Stimulated activated CD8-positive, alpha-beta memory T cell treated with anti-CD3 and anti-CD28 coated beads, Interleukin-4, amount 100 ng/mL, for 24 hours (primary cell): ENCODE data around the gene CLDN5.
"Not testable (repeated sequence)": the region's sequence is repeated elsewhere in the genome, so short reads cannot be mapped to it uniquely, and the experiment has no call there.

Experiments used
- DNase-seq: peaks from one replicate; pipeline ENCODE4 v3.0.0-alpha.2; 2020; ENCODE audit warnings: low read depth

Gene CLDN5

GRCh38 chr22:19548427-19548826 is 24.2 kb upstream of the CLDN5 start:
- not testable (repeated sequence) for DNase-seq

DNA sequence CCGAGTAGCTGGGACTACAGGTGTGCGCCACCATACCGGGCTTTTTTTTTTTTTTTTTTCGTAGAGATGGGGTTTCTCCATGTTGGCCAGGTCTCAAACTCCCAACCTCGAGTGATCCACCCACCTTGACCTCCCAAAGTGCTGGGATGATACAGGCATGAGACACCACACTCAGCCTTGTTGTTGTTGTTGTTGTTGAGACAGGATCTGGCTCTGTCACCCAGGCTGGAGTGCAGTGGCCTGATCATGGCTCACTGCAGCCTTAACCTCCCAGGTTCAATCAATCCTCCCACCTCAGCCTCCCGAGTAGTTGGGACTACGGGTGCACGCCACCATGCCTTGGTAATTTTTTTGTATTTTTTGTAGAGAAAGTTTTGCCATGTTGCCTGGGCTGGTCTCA is 23.4 kb upstream of the CLDN5 start:
- DNase-seq: no peak

GRCh38 chr22:19546680-19547079 is 22.5 kb upstream of the CLDN5 start:
- DNase-seq: no peak

- no peak for DNase-seq
These were observed 21.7 kb upstream of the CLDN5 start for GRCh38 chr22:19545935-19546207.

DNA sequence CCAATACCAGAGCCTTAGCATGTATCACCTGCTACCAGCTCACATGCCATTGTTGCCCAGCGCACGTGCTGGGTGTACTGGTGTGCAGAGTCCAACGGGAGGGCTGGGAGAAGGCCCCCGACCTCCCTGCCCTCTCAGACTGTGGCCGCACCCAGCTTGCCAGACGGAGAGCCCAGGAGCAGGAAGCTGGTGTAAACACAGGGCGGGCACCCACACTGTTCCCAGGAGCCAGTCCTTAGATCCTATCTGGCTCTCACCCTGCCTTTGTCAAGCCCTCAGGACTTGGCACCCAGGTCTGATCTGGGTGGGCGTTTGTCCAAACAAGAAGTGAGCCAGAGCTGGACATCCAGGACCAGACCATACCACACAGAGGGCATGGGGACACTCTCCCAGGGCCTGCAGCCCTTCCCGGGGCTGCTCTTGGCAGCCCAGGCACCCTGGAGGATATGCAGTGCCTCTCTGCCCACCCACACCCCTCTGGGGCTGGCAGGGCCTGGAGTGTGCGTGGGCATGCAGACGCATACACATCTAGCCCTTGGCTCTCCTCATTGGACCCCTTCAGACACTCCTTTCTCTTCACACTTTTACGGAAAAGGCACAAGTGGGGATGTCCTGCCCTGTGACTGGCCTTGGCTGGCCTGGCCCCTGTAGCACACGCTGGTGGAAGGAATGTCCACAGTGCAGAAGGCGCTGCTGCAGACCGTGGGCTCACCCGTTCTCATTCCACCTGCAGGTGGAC is 19.9 kb upstream of the CLDN5 start:
- DNase-seq: no peak

- DNase-seq: no peak
These were observed 16.2 kb upstream of the CLDN5 start for GRCh38 chr22:19540394-19540793.

- no peak for DNase-seq
These were observed 13.8 kb upstream of the CLDN5 start for GRCh38 chr22:19537941-19538488.

DNA sequence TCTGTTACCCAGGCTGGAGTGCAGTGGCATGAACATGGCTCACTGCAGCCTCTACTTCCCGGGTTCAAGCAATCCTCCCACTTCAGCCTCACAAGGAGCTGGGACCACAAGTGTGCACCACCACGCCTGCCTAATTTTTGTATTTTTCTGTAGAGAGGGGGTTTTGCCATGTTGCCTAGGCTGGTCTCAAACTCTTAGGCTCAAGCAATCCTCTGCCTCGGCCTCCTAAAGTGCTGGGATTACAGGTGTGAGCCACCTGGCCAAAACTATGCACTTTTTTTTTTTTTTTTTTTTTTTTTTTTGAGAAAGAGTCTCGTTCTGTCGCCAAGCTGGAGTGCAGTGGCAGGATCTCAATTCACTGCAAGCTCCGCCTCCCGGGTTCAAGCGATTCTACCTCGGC is 12.4 kb upstream of the CLDN5 start:
- no peak for DNase-seq

DNA sequence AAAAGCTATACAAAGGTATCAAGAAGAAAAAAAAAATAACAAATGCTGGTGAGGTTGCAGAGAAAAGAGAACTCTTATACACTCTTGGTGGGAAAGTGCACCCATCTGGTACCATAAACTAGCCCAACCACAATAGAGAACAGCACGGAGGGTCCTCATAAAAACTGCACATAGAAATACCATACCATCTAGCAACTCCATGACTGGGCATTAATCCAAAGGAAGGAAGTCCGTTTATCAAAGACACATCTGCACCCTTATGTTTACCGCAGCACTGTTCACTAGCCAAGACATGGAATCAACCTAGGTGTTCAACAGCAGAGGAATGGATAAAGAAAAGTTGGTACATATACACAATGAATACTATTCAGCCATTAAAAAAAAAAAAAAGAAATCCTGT is 10.8 kb upstream of the CLDN5 start:
- no peak for DNase-seq

DNA sequence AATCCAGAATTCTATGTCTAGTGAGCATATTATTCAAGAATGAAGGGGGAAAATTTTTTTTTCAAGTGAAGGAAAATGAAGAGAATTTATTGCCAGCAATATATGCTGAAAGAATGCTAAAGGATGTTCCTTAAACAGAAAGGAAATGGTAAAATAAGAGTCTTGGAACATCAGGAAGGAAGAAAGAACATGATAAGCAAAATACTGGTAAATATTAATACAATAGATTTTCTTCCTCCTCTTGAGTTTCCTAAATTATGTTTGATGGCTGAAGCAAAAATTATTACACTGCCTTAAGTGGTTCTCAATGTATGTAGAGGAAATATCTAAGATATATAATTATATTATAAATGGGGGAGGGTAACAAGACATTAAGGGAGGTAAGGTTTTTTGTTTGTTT is 9.6 kb upstream of the CLDN5 start:
- no peak for DNase-seq

GRCh38 chr22:19533049-19533626 is 8.9 kb upstream of the CLDN5 start:
- DNase-seq: no peak

GRCh38 chr22:19531327-19531726 is 7.1 kb upstream of the CLDN5 start:
- DNase-seq: not testable (repeated sequence)

DNA sequence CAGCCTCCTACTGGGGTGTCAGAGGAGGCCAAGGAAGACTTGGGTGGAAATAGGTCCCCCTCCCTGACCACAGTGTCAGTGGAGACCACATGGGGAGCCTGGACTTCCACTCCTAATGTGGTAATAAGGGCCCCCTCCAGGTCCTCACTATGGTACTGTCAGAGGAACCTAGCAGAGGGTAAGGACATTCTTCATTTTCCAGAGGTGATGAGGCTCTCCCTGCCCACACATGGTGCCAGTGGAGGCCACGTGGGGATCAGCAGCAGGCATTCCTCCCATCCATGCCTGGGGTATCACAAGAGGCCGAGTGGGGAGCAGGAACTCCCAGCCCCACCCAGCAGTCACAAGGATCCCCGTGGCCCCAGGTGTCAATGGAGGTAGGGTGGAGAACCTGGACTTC is 6.5 kb upstream of the CLDN5 start:
- DNase-seq: no peak

- no peak for DNase-seq
These were observed 5.6 kb upstream of the CLDN5 start for GRCh38 chr22:19529811-19530210.

DNA sequence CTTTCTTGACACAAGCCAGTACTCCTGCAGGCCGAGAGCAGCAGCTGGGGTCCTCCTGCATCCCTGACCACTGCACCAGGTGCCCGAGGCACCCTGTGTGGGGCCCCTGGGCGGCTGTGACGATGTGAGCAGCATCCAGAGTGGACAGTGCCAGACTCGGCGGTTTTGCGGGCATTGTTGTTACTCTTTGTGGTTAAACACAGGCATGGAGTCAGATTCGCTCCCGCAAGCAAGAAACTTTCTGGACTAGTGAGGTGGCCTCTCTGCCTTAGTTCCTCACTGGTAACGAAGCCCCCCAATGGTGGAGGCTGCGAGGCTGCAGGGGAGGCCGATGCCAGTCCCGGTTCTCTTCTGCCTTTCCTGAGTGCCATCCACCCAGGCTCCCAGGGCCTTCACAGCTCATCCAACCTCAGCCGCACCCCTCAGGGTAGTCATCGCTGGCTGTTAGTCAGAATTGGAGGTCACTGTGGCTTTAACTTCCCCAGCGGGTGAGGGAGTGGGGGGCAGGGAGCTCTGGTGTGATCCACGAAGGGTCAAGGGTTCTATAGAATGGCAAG is 3.7 kb upstream of the CLDN5 start:
- no peak for DNase-seq

- DNase-seq: no peak
These were observed 3.1 kb upstream of the CLDN5 start for GRCh38 chr22:19527321-19527721.

DNA sequence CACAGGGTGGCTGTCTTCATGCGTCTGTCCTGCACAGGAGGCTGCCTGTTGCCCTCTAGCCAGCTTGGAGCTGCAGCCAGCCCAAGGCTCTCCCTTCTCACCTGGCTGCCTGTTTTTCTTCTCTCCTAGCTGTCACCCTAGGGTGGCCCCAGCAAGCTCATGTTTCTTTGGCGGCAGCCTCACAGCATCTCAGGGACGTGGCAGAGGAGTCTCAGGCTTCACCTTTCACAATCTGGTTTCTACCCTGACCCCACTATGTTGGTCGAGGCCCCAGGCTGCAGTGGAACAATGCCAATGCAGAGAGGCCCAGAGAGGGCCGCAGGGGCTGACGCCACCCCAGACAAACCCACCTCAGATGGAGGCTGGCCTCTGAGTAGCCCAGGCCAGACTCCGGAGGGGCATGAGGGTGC is 2.5 kb upstream of the CLDN5 start:
- DNase-seq: no peak

DNA sequence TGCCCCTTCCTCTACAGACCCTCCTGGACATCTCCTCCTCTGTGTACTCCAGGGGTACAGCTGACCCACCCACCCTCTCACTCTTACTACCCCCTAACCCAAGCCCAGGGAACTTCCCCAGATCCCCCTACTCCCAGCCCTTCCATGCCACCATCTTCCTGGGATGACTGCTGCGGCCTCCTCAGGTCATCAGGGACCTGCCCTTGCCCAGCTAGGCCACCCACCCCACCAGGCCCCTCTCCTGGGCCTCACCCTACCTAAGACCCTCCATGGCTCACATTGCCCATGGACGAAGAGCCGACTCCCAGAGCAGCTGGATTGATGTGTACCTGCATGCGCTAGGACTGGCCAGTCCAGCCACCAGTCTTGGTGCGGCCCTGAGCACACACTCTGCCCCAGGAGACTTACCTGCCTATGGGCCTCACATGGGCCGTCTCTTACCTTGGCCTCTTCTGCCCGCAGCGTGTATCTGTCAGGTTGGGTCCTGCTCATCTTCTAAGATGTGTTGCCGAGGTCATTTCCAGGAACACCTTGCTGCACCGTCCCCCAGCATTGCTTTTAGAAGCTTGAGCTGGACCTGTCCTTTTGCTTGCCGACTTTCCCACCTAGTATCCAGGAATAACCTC is 2.0 kb upstream of the CLDN5 start:
- no peak for DNase-seq

- DNase-seq: no peak
These were observed 1.5 kb upstream of the CLDN5 start for GRCh38 chr22:19525666-19526065.

GRCh38 chr22:19525116-19525660 is 978 bp upstream of the CLDN5 start:
- no peak for DNase-seq

- no peak for DNase-seq
These were observed 705 bp downstream of the CLDN5 start for GRCh38 chr22:19523240-19524169.

GRCh38 chr22:19522881-19523239 is 1.4 kb downstream of the CLDN5 start:
- DNase-seq: no peak
